Endothelial cell of umbilical vein (primary cell): ENCODE results near the gene SH3TC1. TPM values are rescaled to one million over a fixed set of nuclear protein-coding genes. Genes with fewer than 3 reads are reported as not detected.

Experiments used
- BruUV-seq: library from RNA; stranded (reverse); fragments of 400-500 nt; replicated peaks from 2 replicates; lab custom pipeline; 2021; lab: Mats Ljungman, UMichigan
- CTCF ChIA-PET: fragments of 300-600, 350-600 bp; sonication (Branson Sonifier 250); formaldehyde crosslinking; loops from one replicate; lab custom pipeline; 2021; ENCODE audit warnings: antibody characterized with exemption, inconsistent platforms; lab: Charles Lee
- POLR2A ChIA-PET: fragments of 300-600, 350-600 bp; sonication (Branson Sonifier 250); formaldehyde crosslinking; loops from one replicate; lab custom pipeline; 2021; ENCODE audit warnings: antibody characterized with exemption, inconsistent platforms; lab: Charles Lee
- DNase-seq: peaks from one replicate; pipeline ENCODE4 v3.0.0-alpha.2; 2011; ENCODE audit warnings: low read depth, low spot score
- FAIRE-seq: peaks from 2 replicates; lab custom pipeline; 2011; peaks lifted over from hg19 to GRCh38; lab: Jason Lieb, UNC
- H2AFZ ChIP-seq: 2 replicates; pipeline ENCODE4 v1.6.0; 2012; ENCODE audit warnings: low read depth, low read length, control low read depth, inconsistent platforms
- H3K27ac ChIP-seq: 2 replicates; pipeline ENCODE4 v1.5.1; 2011; ENCODE audit warnings: low read depth, mild to moderate bottlenecking, control low read depth, low read length, moderate library complexity; ENCODE audit not compliant: insufficient read depth
- H3K27me3 ChIP-seq, 2 experiments: 2 replicates each; pipeline versions ENCODE4 v1.6.0 to v1.6.1; 2011; ENCODE audit warnings: low read length in 2 of 2, mixed read lengths in 1 of 2; ENCODE audit not compliant: control insufficient read depth in 2 of 2, insufficient read depth in 2 of 2
- H3K36me3 ChIP-seq, 2 experiments: 2 replicates in 1 of 2; 3 replicates in 1 of 2; pipeline ENCODE4 v1.5.1; 2011; ENCODE audit warnings: low read length in 2 of 2, mild to moderate bottlenecking in 1 of 2, moderate library complexity in 1 of 2; ENCODE audit not compliant: control insufficient read depth in 2 of 2, insufficient read depth in 2 of 2; ENCODE audit errors: extremely low read depth in 1 of 2
- H3K4me1 ChIP-seq: 3 replicates; pipeline ENCODE4 v1.5.1; 2011; ENCODE audit warnings: mild to moderate bottlenecking, low read length; ENCODE audit not compliant: control insufficient read depth, insufficient read depth; ENCODE audit errors: extremely low read depth
- H3K4me2 ChIP-seq: 2 replicates; pipeline ENCODE4 v1.6.1; 2011; ENCODE audit warnings: low read length, control low read depth, mixed read lengths; ENCODE audit not compliant: insufficient read depth
- H3K4me3 ChIP-seq, 3 experiments: fragments of 200-600 bp in 1 of 3; sonication (generic), shearing (Covaris generic) in 1 of 3; replicated peaks in 1 of 3; 2 replicates each; pipeline ENCODE4 v1.5.1; 2011 to 2016; ENCODE audit warnings: control low read depth in 3 of 3, low read length in 3 of 3, mild to moderate bottlenecking in 2 of 3, inconsistent platforms in 1 of 3, low read depth in 1 of 3, moderate library complexity in 1 of 3; ENCODE audit not compliant: insufficient read depth in 1 of 3
- H3K79me2 ChIP-seq: 2 replicates; pipeline ENCODE4 v1.6.0; 2012; ENCODE audit warnings: low read length, inconsistent platforms; ENCODE audit not compliant: control insufficient read depth, insufficient read depth
- H3K9ac ChIP-seq: replicated peaks from 2 replicates; pipeline ENCODE3; 2011; ENCODE audit warnings: low read length, control low read depth; ENCODE audit not compliant: insufficient read depth; ENCODE audit errors: extremely low read depth
- H3K9me1 ChIP-seq: replicated peaks from 3 replicates; pipeline ENCODE4 v1.6.0; 2011; ENCODE audit warnings: mild to moderate bottlenecking, low read length; ENCODE audit not compliant: control insufficient read depth, insufficient read depth; ENCODE audit errors: extremely low read depth
- H3K9me3 ChIP-seq: replicated peaks from 2 replicates; pipeline ENCODE4 v1.5.1; 2012; ENCODE audit warnings: low read length, inconsistent platforms; ENCODE audit not compliant: control insufficient read depth, insufficient read depth
- H4K20me1 ChIP-seq: replicated peaks from 2 replicates; pipeline ENCODE3; 2011; ENCODE audit warnings: mild to moderate bottlenecking, low read length; ENCODE audit not compliant: control insufficient read depth, insufficient read depth; ENCODE audit errors: extremely low read depth
- CTCF ChIP-seq, 2 donors: IDR thresholded peaks; 1 replicate in 1 of 2; 2 replicates in 1 of 2; pipeline ENCODE4 v1.5.1; 2011; ENCODE audit warnings: low read length in 2 of 2, mild to moderate bottlenecking in 2 of 2, moderate library complexity in 2 of 2, control low read depth in 1 of 2, inconsistent platforms in 1 of 2, low read depth in 1 of 2; ENCODE audit not compliant: insufficient read depth in 1 of 2; ENCODE audit errors: extremely low read depth in 1 of 2
- EZH2 ChIP-seq: IDR thresholded peaks from 2 replicates; pipeline ENCODE4 v1.6.1; 2012; ENCODE audit warnings: borderline replicate concordance, low read depth, mild to moderate bottlenecking, moderate library complexity, low read length, inconsistent platforms; ENCODE audit not compliant: severe bottlenecking
- FOS ChIP-seq: IDR thresholded peaks from 2 replicates; pipeline ENCODE4 v1.6.1; 2011; ENCODE audit warnings: mild to moderate bottlenecking, low read length, moderate library complexity, borderline replicate concordance; ENCODE audit not compliant: insufficient read depth
- GATA2 ChIP-seq: IDR thresholded peaks from 2 replicates; pipeline ENCODE4 v1.7.0; 2011; ENCODE audit warnings: low read depth, mild to moderate bottlenecking, moderate library complexity, mixed read lengths, low read length; ENCODE audit not compliant: insufficient read length, insufficient read depth
- JUN ChIP-seq: IDR thresholded peaks from 2 replicates; pipeline ENCODE4 v1.6.1; 2011; ENCODE audit warnings: borderline replicate concordance, low read depth; ENCODE audit not compliant: insufficient read length, insufficient read depth
- MAX ChIP-seq: IDR thresholded peaks from 2 replicates; pipeline ENCODE4 v1.6.1; 2011; ENCODE audit not compliant: insufficient read depth, insufficient read length
- MYC ChIP-seq: IDR thresholded peaks from one replicate; pipeline ENCODE4 v1.6.1; 2011; ENCODE audit warnings: mild to moderate bottlenecking, low read depth, low read length
- POLR2A ChIP-seq: IDR thresholded peaks from 2 replicates; pipeline ENCODE4 v1.6.1; 2012; ENCODE audit warnings: low read depth, mild to moderate bottlenecking, control low read depth, low read length
- POLR2AphosphoS5 ChIP-seq: IDR thresholded peaks from 2 replicates; pipeline ENCODE4 v1.6.1; 2012; ENCODE audit warnings: low read depth, mild to moderate bottlenecking, control low read depth, low read length, moderate library complexity; ENCODE audit not compliant: insufficient read depth
- dilution Hi-C: fragments of 300-500 bp; cut with MboI; formaldehyde crosslinking; loops from one replicate; pipeline ENCODE4 v1.15.0; 2019; ENCODE audit warnings: low sequenced_read_pairs; ENCODE audit not compliant: extremely low pct_ligation_motif_present
- intact Hi-C: fragments of 100-400 bp; cut with micrococcal nuclease; formaldehyde crosslinking; loops from one replicate; pipeline ENCODE4 v1.10.0; 2022
- polyA plus RNA-seq, 4 experiments: library from polyadenylated mRNA; depleted of rRNA in 3 of 4; stranded (reverse) in 3 of 4; unstranded in 1 of 4; fragments of >200 nt; gene quantifications; 2 replicates each; pipeline versions ENCODE4 v1.2.1 to v1.2.3, GENCODE V29; 2011 to 2012; ENCODE audit warnings: missing spikeins in 1 of 4
- total RNA-seq: library from RNA; stranded (reverse); gene quantifications from 2 replicates; pipeline ENCODE4 v1.2.3, GENCODE V29; 2021

SH3TC1 gene
- total and polyA plus RNA-seq, 2 donors (not counting 3 experiments of a cell fraction or from before 2014, with no cell fraction given), result 96.5 to 192 TPM

- Histone ChIP-seq H3K9me1 (no peaks in the 10 kb centered on the region), H3K36me3 (no peaks in the 10 kb centered on the region), H3K79me2 (no peaks in the 10 kb centered on the region), H3K27me3 (no peaks in the 10 kb centered on the region), H3K27ac (no peak overlapping the region), H4K20me1 (no peaks in the 10 kb centered on the region), H3K4me3 (no peak overlapping the region), H3K4me1 (no peaks in the 10 kb centered on the region), H2AFZ (no peak overlapping the region), H3K4me2 (no peak overlapping the region), H3K9me3 (no peaks in the 10 kb centered on the region), H3K9ac (no peak overlapping the region)
- dilution Hi-C loops (no loop called here), intact Hi-C loops (no loop called here)
- FAIRE-seq (no peak), DNase-seq (no peak)
- POLR2A ChIA-PET, result no interaction called here
- TF ChIP-seq POLR2A (no peak), GATA2 (no peak), JUN (no peak), EZH2 (no peak), MAX (no peak), POLR2AphosphoS5 (no peak), FOS (no peak), MYC (no peak), CTCF (IDR thresholded peaks at IDR 0.05; ENCODE audit: extremely low read depth in 1 of 2, insufficient read depth in 1 of 2, low read depth in 1 of 2, low read length in 2 of 2) (no peak)
- no TSS peak for BruUV-seq
- CTCF ChIA-PET, result interaction anchor here (1.0 to 2.0 kb wide), 4 partner anchors 9 to 23 kb away, joined by 3 to 5 read pairs (median 4); no protein-coding TSS in a partner anchor
These were observed 91.0 kb downstream of the SH3TC1 start for GRCh38 chr4:8289956-8290700.
